Caki2 (cell line): ENCODE measurements around the gene H2AZ2. TPM values are rescaled to one million over a fixed set of nuclear protein-coding genes. Genes with fewer than 3 reads are reported as not detected.

ENCODE experiments used
- DNase-seq: peaks from one replicate; pipeline ENCODE4 v3.0.0-alpha.2; 2015; ENCODE audit warnings: low read depth
- in situ Hi-C: cut with HindIII; loops from 2 replicates; pipeline ENCODE4 v1.10.0; 2016; ENCODE audit warnings: low sequenced_read_pairs, low pct_unique_long_range_greater_than_20kb, mixed read lengths
- total RNA-seq: library from RNA; depleted of rRNA; stranded (reverse); fragments of >200 nt; shearing (Covaris generic); gene quantifications from 2 replicates; pipeline ENCODE4 v1.2.3, GENCODE V29; 2014; ENCODE audit warnings: low replicate concordance; rRNA removed

H2AZ2 gene
- 468 and 657 TPM in 2 replicates for total RNA-seq

- DNase-seq: peak; percentile 100
- in situ Hi-C loops: no loop called here
Measured at GRCh38 chr7:44847920-44848634, at the start of gene H2AZ2. Gene H2AZ2 (minus strand): TSS chr7:44848087. CDS start chr7:44847971, 116 bp downstream.

- in situ Hi-C loops: no loop called here
- DNase-seq: no peak
Measured at GRCh38 chr7:44897309-44897708, 49.4 kb upstream of the H2AZ2 start.

- no peak for DNase-seq
- in situ Hi-C loops: no loop called here
Measured at GRCh38 chr7:44894888-44895580, 47.1 kb upstream of the H2AZ2 start.

GRCh38 chr7:44893710-44894234 lies 45.9 kb upstream of the H2AZ2 start:
- in situ Hi-C loops: no loop called here
- no peak for DNase-seq

GRCh38 chr7:44891791-44892190 lies 43.9 kb upstream of the H2AZ2 start:
- DNase-seq: no peak
- in situ Hi-C loops: no loop called here

GRCh38 chr7:44891372-44891771 lies 43.5 kb upstream of the H2AZ2 start:
- in situ Hi-C loops: no loop called here
- no peak for DNase-seq

GRCh38 chr7:44889086-44889781 lies 41.3 kb upstream of the H2AZ2 start:
- in situ Hi-C loops: no loop called here
- DNase-seq: no peak

- in situ Hi-C loops: no loop called here
- no peak for DNase-seq
Measured at GRCh38 chr7:44887293-44887692, 39.4 kb upstream of the H2AZ2 start.

- DNase-seq: peak; percentile 98
- in situ Hi-C loops: no loop called here
Measured at GRCh38 chr7:44885394-44886317, 37.8 kb upstream of the H2AZ2 start, which contains the start of gene PURB. Gene PURB (minus strand): TSS chr7:44885530. CDS start chr7:44885348, 182 bp downstream.

- in situ Hi-C loops: no loop called here
- DNase-seq: peak; percentile 62
Measured at GRCh38 chr7:44884621-44885393, 36.9 kb upstream of the H2AZ2 start.

- in situ Hi-C loops: no loop called here
- DNase-seq: no peak
Measured at GRCh38 chr7:44883961-44884620, 36.2 kb upstream of the H2AZ2 start.

- no peak for DNase-seq
- in situ Hi-C loops: no loop called here
Measured at GRCh38 chr7:44882899-44883298, 35.0 kb upstream of the H2AZ2 start.

GRCh38 chr7:44881610-44882009 lies 33.7 kb upstream of the H2AZ2 start:
- in situ Hi-C loops: no loop called here

GRCh38 chr7:44881066-44881600 lies 33.2 kb upstream of the H2AZ2 start:
- in situ Hi-C loops: no loop called here

More at GRCh38 chr7:44881610-44882009, 33.7 kb upstream of the H2AZ2 start:
- no peak for DNase-seq

GRCh38 chr7:44880317-44881018 lies 32.6 kb upstream of the H2AZ2 start:
- no peak for DNase-seq
- in situ Hi-C loops: no loop called here

More at GRCh38 chr7:44881066-44881600, 33.2 kb upstream of the H2AZ2 start:
- no peak for DNase-seq

GRCh38 chr7:44876393-44876792 lies 28.5 kb upstream of the H2AZ2 start:
- in situ Hi-C loops: no loop called here

More at GRCh38 chr7:44876393-44876792, 28.5 kb upstream of the H2AZ2 start:
- DNase-seq: no peak
